Mucosa of gallbladder (tissue), 1 donor: ENCODE measurements around the gene TMEM255A. TPM values are rescaled to one million over a fixed set of nuclear protein-coding genes. Genes with fewer than 3 reads are reported as not detected.

ENCODE experiments used
- DNase-seq: peaks from one replicate; pipeline ENCODE4 v3.0.0-alpha.2; 2020; ENCODE audit warnings: low spot score
- total RNA-seq: library from RNA; stranded (reverse); gene quantifications from one replicate; pipeline ENCODE4 v1.2.1, GENCODE V29; 2021
- donor health status: DM: no; HTN: no; CAD: no.

The TMEM255A gene
- total RNA-seq, 1 donor from 2014 or later = 0.98 TPM

- DNase-seq = no peak
Observed at GRCh38 chrX:120269373-120270035, 41.8 kb downstream of the TMEM255A start.

- no peak for DNase-seq
Observed at GRCh38 chrX:120264341-120264740, 46.9 kb downstream of the TMEM255A start.

- DNase-seq = no peak
Observed at GRCh38 chrX:120262859-120263708, 48.2 kb downstream of the TMEM255A start.

- DNase-seq = no peak
Observed at GRCh38 chrX:120260369-120260768, 50.9 kb downstream of the TMEM255A start.

- DNase-seq = no peak
Observed at GRCh38 chrX:120253784-120254183, 57.5 kb downstream of the TMEM255A start.

GRCh38 chrX:120251471-120252011, 59.7 kb downstream of the TMEM255A start:
- no peak for DNase-seq

GRCh38 chrX:120250522-120251271, 60.6 kb downstream of the TMEM255A start, which contains the start of gene ZBTB33:
ZBTB33 (plus strand) TSS chrX:120250812; CDS start chrX:120253416, 2,604 bp downstream.
- peak; percentile 92 for DNase-seq

- DNase-seq = peak; percentile 66
Observed at GRCh38 chrX:120244735-120245498, 66.3 kb downstream of the TMEM255A start.

GRCh38 chrX:120244395-120244734, 66.9 kb downstream of the TMEM255A start:
- DNase-seq = no peak

- DNase-seq = no peak
Observed at GRCh38 chrX:120242813-120243212, 68.4 kb downstream of the TMEM255A start.

GRCh38 chrX:120238933-120239332, 72.3 kb downstream of the TMEM255A start:
- DNase-seq = no peak

- DNase-seq = no peak
Observed at GRCh38 chrX:120236687-120237479, 74.4 kb downstream of the TMEM255A start.

- no peak for DNase-seq
Observed at GRCh38 chrX:120235284-120235683, 76.0 kb downstream of the TMEM255A start.

- no peak for DNase-seq
Observed at GRCh38 chrX:120228187-120228908, 82.9 kb downstream of the TMEM255A start.

GRCh38 chrX:120224388-120224787, 86.9 kb downstream of the TMEM255A start:
- no peak for DNase-seq

GRCh38 chrX:120223374-120223773, 87.9 kb downstream of the TMEM255A start:
- no peak for DNase-seq

GRCh38 chrX:120213438-120214265, 97.6 kb downstream of the TMEM255A start:
- DNase-seq = peak; percentile 64
